GM04503 (cell line): ENCODE data around the gene POLQ.
"Not testable (repeated sequence)": the region's sequence is repeated elsewhere in the genome, so short reads cannot be mapped to it uniquely, and the experiment has no call there.

Experiments
- DNase-seq: peaks from one replicate; pipeline ENCODE4 v3.0.0-alpha.2; 2012; ENCODE audit warnings: low read depth

POLQ gene

GRCh38 chr3:121418182-121418581 lies 127.6 kb downstream of the POLQ start:
- DNase-seq = no peak

- DNase-seq = no peak
Measured at GRCh38 chr3:121414924-121415323, 130.9 kb downstream of the POLQ start.

GRCh38 chr3:121411523-121411922 lies 134.3 kb downstream of the POLQ start:
- DNase-seq = no peak

- no peak for DNase-seq
Measured at GRCh38 chr3:121405631-121406030, 140.2 kb downstream of the POLQ start.

GRCh38 chr3:121399820-121400219 lies 146.0 kb downstream of the POLQ start:
- DNase-seq = no peak

GRCh38 chr3:121398051-121398450 lies 147.7 kb downstream of the POLQ start:
- not testable (repeated sequence) for DNase-seq

- DNase-seq = not testable (repeated sequence)
Measured at GRCh38 chr3:121395967-121396366, 149.8 kb downstream of the POLQ start.

- not testable (repeated sequence) for DNase-seq
Measured at GRCh38 chr3:121388308-121388707, 157.5 kb downstream of the POLQ start.
